Urothelium cell line (cell line): ENCODE results near the gene LTO1.
"Not testable (repeated sequence)": the region's sequence is repeated elsewhere in the genome, so short reads cannot be mapped to it uniquely, and the experiment has no call there.

Experiments used
- DNase-seq: peaks from one replicate; pipeline ENCODE4 v3.0.0; 2011; ENCODE audit warnings: low spot score, mixed read lengths
- FAIRE-seq: peaks from 2 replicates; lab custom pipeline; 2011; peaks lifted over from hg19 to GRCh38; lab: Jason Lieb, UNC

LTO1 gene

GRCh38 chr11:69636512-69637197 is 38.5 kb downstream of the LTO1 start:
- no peak for DNase-seq
- FAIRE-seq = no peak

DNA sequence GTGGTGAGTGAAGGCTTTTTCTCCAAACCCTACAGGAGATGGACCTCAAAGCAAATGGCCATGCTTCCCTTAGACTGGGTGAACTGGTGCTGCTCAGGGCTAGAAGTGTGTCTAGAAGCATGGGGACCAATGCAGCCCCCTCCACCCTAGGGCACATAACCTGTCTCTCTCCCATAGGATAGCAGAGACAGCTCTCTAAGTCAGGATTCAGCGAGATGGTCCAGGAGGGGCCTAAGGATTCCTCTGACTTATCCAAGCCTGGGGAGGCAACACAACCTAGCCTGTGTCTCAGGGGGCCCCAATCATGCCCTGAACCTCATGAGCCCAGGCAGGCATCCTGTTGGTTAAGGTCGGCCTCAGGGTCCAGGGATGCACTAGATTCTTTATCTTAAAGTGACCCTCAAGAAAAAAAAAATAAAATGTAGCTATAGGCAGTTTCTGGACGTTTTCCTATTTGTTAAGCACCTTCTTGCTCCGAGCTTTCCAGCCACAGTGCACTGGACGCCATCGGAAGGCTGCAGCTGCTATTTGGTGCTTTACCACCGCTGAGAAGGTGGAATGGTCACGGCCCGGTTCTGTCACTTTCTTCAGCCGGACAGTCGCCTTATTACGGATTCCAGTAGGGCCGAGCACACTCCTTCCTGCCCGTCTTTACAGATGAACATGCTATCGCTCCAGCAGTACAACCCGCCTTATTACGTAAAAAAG is 39.2 kb downstream of the LTO1 start:
- FAIRE-seq (no peak), DNase-seq (no peak)

GRCh38 chr11:69635195-69635594 is 40.0 kb downstream of the LTO1 start:
- no peak for DNase-seq
- FAIRE-seq = no peak

- DNase-seq = no peak
- no peak for FAIRE-seq
Measured at GRCh38 chr11:69634590-69634989, 40.6 kb downstream of the LTO1 start.

- no peak for FAIRE-seq
- DNase-seq = no peak
Measured at GRCh38 chr11:69634069-69634468, 41.1 kb downstream of the LTO1 start.

DNA sequence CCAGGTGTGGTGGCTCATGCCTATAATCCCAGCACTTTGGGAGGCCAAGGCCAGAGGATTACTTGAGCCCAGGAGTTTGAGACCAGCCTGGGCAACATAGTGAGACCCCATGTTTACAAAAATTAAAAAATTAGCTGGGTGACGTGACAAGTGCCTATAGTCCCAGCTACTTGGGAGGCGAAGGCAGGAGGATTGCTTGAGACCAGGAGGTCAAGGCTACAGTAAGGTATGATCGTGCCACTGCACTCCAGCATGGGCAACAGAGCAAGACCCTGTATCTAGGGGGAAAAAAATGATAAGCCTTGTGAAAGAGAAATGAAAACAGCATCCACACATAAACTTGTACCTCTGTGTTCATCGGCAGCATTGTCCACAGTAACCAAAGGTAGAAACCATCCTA is 42.3 kb downstream of the LTO1 start:
- FAIRE-seq = no peak
- DNase-seq = no peak

DNA sequence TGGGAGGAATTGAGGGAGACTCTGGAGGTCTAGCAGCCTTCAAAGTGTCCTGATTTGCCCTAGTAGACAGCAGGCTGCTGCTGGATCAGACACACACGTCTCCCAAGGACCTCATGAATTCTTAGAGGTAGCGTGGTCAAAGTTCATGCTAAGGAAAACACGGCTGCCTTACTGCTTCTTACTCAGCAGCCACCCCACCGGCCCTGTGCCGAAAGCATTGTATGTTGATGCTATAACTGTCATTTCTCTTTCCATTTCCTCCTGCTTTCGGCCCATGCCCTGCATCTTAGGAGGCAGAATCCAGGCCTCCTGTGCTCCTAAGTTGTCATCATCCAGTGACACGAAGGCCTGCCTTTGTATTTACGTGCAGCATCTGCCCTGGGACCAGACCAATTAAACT is 44.7 kb downstream of the LTO1 start:
- no peak for DNase-seq
- FAIRE-seq = no peak

DNA sequence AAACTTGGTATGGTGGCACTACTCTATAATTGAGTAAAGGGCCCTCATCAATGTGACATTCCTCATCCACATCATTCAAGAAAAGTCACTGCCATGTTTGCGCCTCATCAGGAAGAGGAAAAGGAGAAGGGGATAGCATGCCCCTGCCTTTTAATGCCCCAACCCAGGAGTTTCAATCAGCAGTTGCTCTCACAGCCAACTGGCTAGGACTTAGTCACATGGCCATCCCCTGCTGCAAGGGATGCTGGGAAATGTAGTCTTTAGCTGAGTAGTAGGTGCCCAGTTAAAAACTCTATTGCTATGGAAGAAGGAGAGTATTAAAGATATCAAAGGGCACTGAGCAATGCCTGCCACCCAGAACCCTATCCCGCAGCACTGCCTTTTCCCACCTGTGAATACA is 45.1 kb downstream of the LTO1 start:
- FAIRE-seq (no peak), DNase-seq (no peak)

GRCh38 chr11:69627551-69627950 is 47.6 kb downstream of the LTO1 start:
- no peak for DNase-seq
- no peak for FAIRE-seq

GRCh38 chr11:69625476-69625875 is 49.7 kb downstream of the LTO1 start:
- FAIRE-seq (no peak), DNase-seq (no peak)

GRCh38 chr11:69624293-69624692 is 50.9 kb downstream of the LTO1 start:
- FAIRE-seq = no peak
- DNase-seq = no peak

GRCh38 chr11:69622097-69622681 is 53.0 kb downstream of the LTO1 start:
- not testable (repeated sequence) for FAIRE-seq, DNase-seq

DNA sequence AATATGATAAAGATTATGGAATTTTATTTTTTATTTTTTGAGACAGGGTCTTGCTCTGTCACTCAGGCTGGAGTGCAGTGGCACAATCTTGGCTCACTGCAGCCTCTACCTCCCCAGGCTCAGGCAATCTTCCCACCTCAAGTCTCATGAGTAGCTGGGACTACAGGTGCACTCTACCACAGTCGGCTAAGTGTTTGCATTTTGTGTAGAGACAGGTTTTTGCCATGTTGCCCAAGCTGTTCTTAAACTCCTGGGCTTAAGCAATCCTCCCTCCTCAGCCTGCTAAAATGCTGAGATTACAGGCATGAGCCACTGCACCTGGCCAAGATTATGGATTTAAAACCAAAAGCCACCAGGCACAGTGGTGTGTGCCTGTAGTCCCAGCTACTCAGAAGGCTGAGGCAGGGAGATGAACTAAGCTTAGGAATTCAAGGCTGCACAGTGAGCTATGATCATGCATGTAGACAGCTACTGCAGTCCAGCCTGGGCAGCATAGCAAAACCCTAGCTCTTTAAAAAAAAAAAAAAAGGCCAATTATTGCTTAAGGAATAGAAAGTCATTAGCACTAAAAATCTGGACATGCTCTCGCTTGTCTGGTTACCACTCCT is 54.4 kb downstream of the LTO1 start:
- FAIRE-seq (no peak), DNase-seq (no peak)

GRCh38 chr11:69618237-69618636 is 56.9 kb downstream of the LTO1 start:
- no peak for FAIRE-seq

DNA sequence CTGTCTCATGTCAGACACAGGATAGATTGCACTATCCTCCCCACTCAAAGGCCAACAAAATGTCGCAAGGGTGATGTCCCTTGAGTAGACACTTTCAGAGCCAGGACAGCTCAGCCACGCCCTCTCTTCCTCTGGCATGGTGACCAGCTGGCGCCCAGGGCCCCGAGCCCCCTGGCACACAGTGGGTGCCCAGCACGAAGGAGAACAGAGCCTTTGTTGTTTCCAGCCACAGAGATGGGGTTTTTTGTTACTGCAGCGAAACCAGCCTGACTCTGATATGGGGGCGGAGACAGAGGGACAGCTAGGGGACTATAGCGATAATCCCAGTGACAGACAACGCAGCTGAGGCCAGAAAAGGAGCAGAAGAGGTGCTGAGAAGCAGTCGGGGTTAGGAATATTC is 57.5 kb downstream of the LTO1 start:
- DNase-seq = no peak
- FAIRE-seq = no peak

More at GRCh38 chr11:69618237-69618636, 56.9 kb downstream of the LTO1 start:
- no peak for DNase-seq

- DNase-seq = no peak
- FAIRE-seq = no peak
Measured at GRCh38 chr11:69617220-69617619, 57.9 kb downstream of the LTO1 start.
